HEK293 (cell line): Measurements from ENCODE around the gene MYO1B.
A peak's percentile ranks its signal among the peaks of the same experiment; 100 is the strongest.

Experiments
- CTCF ChIA-PET: fragments of 350-600 bp; formaldehyde crosslinking; extraction: SDS; loops from one replicate; lab custom pipeline; 2021; ENCODE audit warnings: antibody characterized with exemption; lab: Yijun Ruan, JAX
- POLR2A ChIA-PET: fragments of 300-600 bp; formaldehyde crosslinking; extraction: SDS; loops from one replicate; lab custom pipeline; 2020; ENCODE audit warnings: antibody characterized with exemption, inconsistent platforms; lab: Yijun Ruan, JAX
- H3K27ac ChIP-seq: fragments of 200-500 bp; sonication (Bioruptor generic); 2 replicates; pipeline ENCODE4 v1.5.1; 2014; ENCODE audit warnings: low read depth, low read length, control low read depth, inconsistent platforms; ENCODE audit errors: extremely low read depth
- H3K36me3 ChIP-seq, 2 experiments: fragments of 200-500 bp in 1 of 2; sonication (Bioruptor generic) in 1 of 2; 1 replicate in 1 of 2; 2 replicates in 1 of 2; pipeline ENCODE4 v1.5.1; 2014 to 2017; ENCODE audit warnings: inconsistent platforms in 2 of 2, low read length in 2 of 2; ENCODE audit not compliant: control insufficient read depth in 2 of 2, insufficient read depth in 1 of 2
- H3K4me1 ChIP-seq: fragments of 200-500 bp; sonication (Bioruptor generic); 2 replicates; pipeline ENCODE4 v1.5.1; 2014; ENCODE audit warnings: mild to moderate bottlenecking, low read length, inconsistent platforms; ENCODE audit not compliant: control insufficient read depth, insufficient read depth
- H3K4me3 ChIP-seq: 2 replicates; pipeline ENCODE4 v1.5.1; 2011; ENCODE audit warnings: low read depth, mild to moderate bottlenecking, control low read depth, low read length, moderate library complexity
- H3K9me3 ChIP-seq: fragments of 200-500 bp; sonication (Bioruptor generic); 2 replicates; pipeline ENCODE4 v1.5.1; 2014; ENCODE audit warnings: low read depth, low read length, inconsistent platforms; ENCODE audit not compliant: control insufficient read depth, insufficient read depth
- FEZF1 ChIP-seq: fragments of 450-650 bp; formaldehyde crosslinking; IDR thresholded peaks from 2 replicates; pipeline ENCODE4 v1.5.1; 2016; ENCODE audit warnings: missing biosample characterization, missing genetic modification characterization
- HOXA7 ChIP-seq: sonication (generic); formaldehyde crosslinking; IDR thresholded peaks from 2 replicates; pipeline ENCODE4 v1.8.1; 2022; ENCODE audit warnings: missing genetic modification reagents, borderline replicate concordance
- HOXD13 ChIP-seq: sonication (generic); formaldehyde crosslinking; IDR thresholded peaks from 2 replicates; pipeline ENCODE4 v1.8.0; 2022; ENCODE audit warnings: missing genetic modification reagents, borderline replicate concordance
- KLF9 ChIP-seq: fragments of 450-650 bp; formaldehyde crosslinking; IDR thresholded peaks from 2 replicates; pipeline ENCODE4 v1.5.1; 2016; ENCODE audit warnings: missing biosample characterization, missing genetic modification characterization, low read depth
- OSR2 ChIP-seq: fragments of 450-650 bp; formaldehyde crosslinking; IDR thresholded peaks from 2 replicates; pipeline ENCODE4 v1.5.1; 2016; ENCODE audit warnings: missing biosample characterization, missing genetic modification characterization
- SETDB1 ChIP-seq: IDR thresholded peaks from one replicate; pipeline ENCODE4 v1.6.1; 2017; ENCODE audit warnings: mild to moderate bottlenecking, low read length, moderate library complexity, mixed read lengths; ENCODE audit not compliant: insufficient read length
- SP7 ChIP-seq: fragments of 450-650 bp; formaldehyde crosslinking; IDR thresholded peaks from 2 replicates; pipeline ENCODE4 v1.5.1; 2016; ENCODE audit warnings: missing biosample characterization, missing genetic modification characterization
- YY1 ChIP-seq: fragments of 450-650 bp; formaldehyde crosslinking; IDR thresholded peaks from 2 replicates; pipeline ENCODE4 v1.5.1; 2018; ENCODE audit warnings: missing biosample characterization, missing genetic modification characterization
- ZBTB1 ChIP-seq: fragments of 450-650 bp; formaldehyde crosslinking; IDR thresholded peaks from 2 replicates; pipeline ENCODE4 v1.5.1; 2016; ENCODE audit warnings: missing biosample characterization, missing genetic modification characterization
- ZNF10 ChIP-seq: fragments of 450-650 bp; formaldehyde crosslinking; IDR thresholded peaks from 2 replicates; pipeline ENCODE4 v1.5.1; 2017; ENCODE audit warnings: missing biosample characterization, missing genetic modification characterization
- ZNF121 ChIP-seq: fragments of 450-650 bp; formaldehyde crosslinking; IDR thresholded peaks from 2 replicates; pipeline ENCODE4 v1.5.1; 2016; ENCODE audit warnings: missing biosample characterization, missing genetic modification characterization
- ZNF138 ChIP-seq: fragments of 450-650 bp; formaldehyde crosslinking; IDR thresholded peaks from 2 replicates; pipeline ENCODE4 v1.5.1; 2016; ENCODE audit warnings: missing biosample characterization, missing genetic modification characterization, borderline replicate concordance
- ZNF140 ChIP-seq: fragments of 450-650 bp; formaldehyde crosslinking; IDR thresholded peaks from 2 replicates; pipeline ENCODE4 v1.5.1; 2016; ENCODE audit warnings: missing biosample characterization, missing genetic modification characterization
- ZNF239 ChIP-seq: fragments of 450-650 bp; formaldehyde crosslinking; IDR thresholded peaks from 2 replicates; pipeline ENCODE4 v1.5.1; 2016; ENCODE audit warnings: missing biosample characterization, missing genetic modification characterization
- ZNF266 ChIP-seq: fragments of 450-650 bp; formaldehyde crosslinking; IDR thresholded peaks from 2 replicates; pipeline ENCODE4 v1.5.1; 2016; ENCODE audit warnings: missing biosample characterization, missing genetic modification characterization, low read depth
- ZNF335 ChIP-seq: fragments of 450-650 bp; formaldehyde crosslinking; conservative IDR thresholded peaks from 2 replicates; pipeline ENCODE4 v1.5.1; 2016; ENCODE audit warnings: missing biosample characterization, missing genetic modification characterization
- ZNF473 ChIP-seq: fragments of 450-650 bp; formaldehyde crosslinking; IDR thresholded peaks from 2 replicates; pipeline ENCODE4 v1.5.1; 2017; ENCODE audit warnings: missing biosample characterization, missing genetic modification characterization
- ZNF501 ChIP-seq: fragments of 450-650 bp; formaldehyde crosslinking; IDR thresholded peaks from 2 replicates; pipeline ENCODE4 v1.5.1; 2016; ENCODE audit warnings: missing biosample characterization, missing genetic modification characterization
- ZNF544 ChIP-seq: fragments of 450-650 bp; formaldehyde crosslinking; IDR thresholded peaks from 2 replicates; pipeline ENCODE4 v1.5.0; 2017; ENCODE audit warnings: missing biosample characterization, missing genetic modification characterization
- ZNF561 ChIP-seq: fragments of 450-650 bp; IDR thresholded peaks from 2 replicates; pipeline ENCODE4 v1.5.1; 2018; ENCODE audit warnings: missing biosample characterization, missing genetic modification characterization, borderline replicate concordance
- ZNF585B ChIP-seq: fragments of 450-650 bp; formaldehyde crosslinking; IDR thresholded peaks from 2 replicates; pipeline ENCODE4 v1.5.1; 2016; ENCODE audit warnings: missing biosample characterization, missing genetic modification characterization
- ZNF777 ChIP-seq: fragments of 450-650 bp; formaldehyde crosslinking; IDR thresholded peaks from 2 replicates; pipeline ENCODE4 v1.5.1; 2017; ENCODE audit warnings: missing biosample characterization, missing genetic modification characterization, borderline replicate concordance
- ZNF785 ChIP-seq: fragments of 450-650 bp; formaldehyde crosslinking; IDR thresholded peaks from 2 replicates; pipeline ENCODE4 v1.5.1; 2016; ENCODE audit warnings: missing biosample characterization, missing genetic modification characterization
- ZNF843 ChIP-seq: fragments of 450-650 bp; formaldehyde crosslinking; IDR thresholded peaks from 2 replicates; pipeline ENCODE4 v1.5.1; 2016; ENCODE audit warnings: missing biosample characterization, missing genetic modification characterization
- TF ChIP-seq, protein P1 (sequence below): fragments of 450-650 bp; formaldehyde crosslinking; IDR thresholded peaks from 2 replicates; pipeline ENCODE4 v1.5.1; 2017; ENCODE audit warnings: missing biosample characterization, missing genetic modification characterization
- TF ChIP-seq, protein P2 (sequence below): fragments of 450-650 bp; formaldehyde crosslinking; IDR thresholded peaks from 2 replicates; pipeline ENCODE4 v1.5.1; 2016; ENCODE audit warnings: missing biosample characterization, missing genetic modification characterization, low read depth
- TF ChIP-seq, protein P3 (sequence below): fragments of 450-650 bp; formaldehyde crosslinking; conservative IDR thresholded peaks from 2 replicates; pipeline ENCODE4 v1.5.1; 2016; ENCODE audit warnings: low read depth, missing biosample characterization, missing genetic modification characterization
- TF ChIP-seq, protein P4 (sequence below): fragments of 450-650 bp; formaldehyde crosslinking; IDR thresholded peaks from 2 replicates; pipeline ENCODE4 v1.5.1; 2016; ENCODE audit warnings: missing biosample characterization, missing genetic modification characterization
- TF ChIP-seq, protein P5 (sequence below): fragments of 450-650 bp; formaldehyde crosslinking; optimal IDR thresholded peaks from 2 replicates; pipeline ENCODE3; 2016; ENCODE audit warnings: missing biosample characterization, mild to moderate bottlenecking, missing genetic modification characterization

The MYO1B gene

DNA sequence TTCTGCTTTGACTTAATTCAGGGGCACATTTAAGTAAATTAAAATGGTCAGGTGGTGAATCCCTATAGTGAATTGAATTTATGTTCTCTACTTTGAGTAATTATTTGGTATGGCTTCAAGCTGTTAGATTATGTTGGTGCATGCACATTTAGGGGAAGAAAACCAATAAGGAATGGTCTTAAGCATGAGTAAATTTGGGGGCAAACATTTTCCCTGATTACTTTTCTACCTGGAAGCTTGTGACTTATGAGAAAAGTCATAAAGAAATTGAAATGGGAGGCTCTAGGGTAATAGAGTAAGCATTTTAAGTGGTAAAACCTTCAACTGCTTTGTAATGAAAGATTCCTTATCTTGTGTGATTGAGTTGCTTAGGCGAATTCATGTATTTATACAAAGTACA is 112.5 kb downstream of the MYO1B start (continued):
- TF ChIP-seq, protein P1, sequence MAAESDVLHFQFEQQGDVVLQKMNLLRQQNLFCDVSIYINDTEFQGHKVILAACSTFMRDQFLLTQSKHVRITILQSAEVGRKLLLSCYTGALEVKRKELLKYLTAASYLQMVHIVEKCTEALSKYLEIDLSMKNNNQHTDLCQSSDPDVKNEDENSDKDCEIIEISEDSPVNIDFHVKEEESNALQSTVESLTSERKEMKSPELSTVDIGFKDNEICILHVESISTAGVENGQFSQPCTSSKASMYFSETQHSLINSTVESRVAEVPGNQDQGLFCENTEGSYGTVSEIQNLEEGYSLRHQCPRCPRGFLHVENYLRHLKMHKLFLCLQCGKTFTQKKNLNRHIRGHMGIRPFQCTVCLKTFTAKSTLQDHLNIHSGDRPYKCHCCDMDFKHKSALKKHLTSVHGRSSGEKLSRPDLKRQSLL (tag by site-specific recombination): peak; percentile 36; the same call in 1 of the 2 replicates
- TF ChIP-seq ZNF335 (no peak), ZBTB1 (tag by site-specific recombination) (no peak), ZNF121 (tag by site-specific recombination) (no peak), ZNF777 (tag by site-specific recombination) (no peak), KLF9 (tag by site-specific recombination) (no peak), HOXD13 (CRISPR knock-in tag) (no peak), FEZF1 (tag by site-specific recombination) (peak; percentile 19; the same call in 1 of the 2 replicates), OSR2 (tag by site-specific recombination) (peak; percentile 53), ZNF501 (no peak), SETDB1 (no peak), ZNF843 (peak; percentile 71; the same call in 1 of the 2 replicates), ZNF239 (tag by site-specific recombination) (no peak), ZNF10 (tag by site-specific recombination) (peak; percentile 86)
- TF ChIP-seq, protein P2, sequence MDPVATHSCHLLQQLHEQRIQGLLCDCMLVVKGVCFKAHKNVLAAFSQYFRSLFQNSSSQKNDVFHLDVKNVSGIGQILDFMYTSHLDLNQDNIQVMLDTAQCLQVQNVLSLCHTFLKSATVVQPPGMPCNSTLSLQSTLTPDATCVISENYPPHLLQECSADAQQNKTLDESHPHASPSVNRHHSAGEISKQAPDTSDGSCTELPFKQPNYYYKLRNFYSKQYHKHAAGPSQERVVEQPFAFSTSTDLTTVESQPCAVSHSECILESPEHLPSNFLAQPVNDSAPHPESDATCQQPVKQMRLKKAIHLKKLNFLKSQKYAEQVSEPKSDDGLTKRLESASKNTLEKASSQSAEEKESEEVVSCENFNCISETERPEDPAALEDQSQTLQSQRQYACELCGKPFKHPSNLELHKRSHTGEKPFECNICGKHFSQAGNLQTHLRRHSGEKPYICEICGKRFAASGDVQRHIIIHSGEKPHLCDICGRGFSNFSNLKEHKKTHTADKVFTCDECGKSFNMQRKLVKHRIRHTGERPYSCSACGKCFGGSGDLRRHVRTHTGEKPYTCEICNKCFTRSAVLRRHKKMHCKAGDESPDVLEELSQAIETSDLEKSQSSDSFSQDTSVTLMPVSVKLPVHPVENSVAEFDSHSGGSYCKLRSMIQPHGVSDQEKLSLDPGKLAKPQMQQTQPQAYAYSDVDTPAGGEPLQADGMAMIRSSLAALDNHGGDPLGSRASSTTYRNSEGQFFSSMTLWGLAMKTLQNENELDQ (tag by site-specific recombination): no peak

DNA sequence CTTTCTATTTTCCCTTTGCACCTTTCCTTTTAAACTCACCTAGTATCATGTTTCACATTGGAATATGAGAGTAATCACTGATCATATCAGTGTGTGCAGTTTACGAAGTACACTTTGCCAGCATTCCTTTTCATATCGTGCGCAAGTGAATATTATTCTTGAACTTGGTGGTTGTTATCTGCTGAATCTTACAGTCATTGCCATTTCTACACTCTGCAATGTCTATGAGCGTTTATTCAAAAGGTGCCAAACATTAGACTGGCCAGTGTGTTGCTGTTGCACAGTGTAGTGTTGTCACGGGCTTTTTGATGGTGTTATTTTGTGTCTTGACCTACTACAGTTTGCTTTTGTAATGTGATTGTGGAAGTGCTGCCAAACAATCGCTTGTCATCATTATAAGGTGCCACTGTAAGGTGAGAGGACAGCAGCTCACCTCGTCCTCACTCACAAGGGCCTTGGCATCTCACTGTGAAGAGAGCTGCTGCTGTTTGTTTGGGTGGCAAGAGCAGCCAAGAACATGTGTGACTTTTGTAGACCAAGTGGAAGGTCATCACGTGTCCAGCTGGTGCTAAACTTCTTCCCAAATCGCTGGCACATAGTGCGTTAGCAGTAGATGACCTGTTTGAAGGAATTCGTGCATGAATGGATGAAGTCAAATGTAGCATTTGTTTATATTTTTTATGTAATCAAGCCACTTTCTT is 113.3 kb downstream of the MYO1B start:
- POLR2A ChIA-PET: no interaction called here
- CTCF ChIA-PET: interaction anchor here (2.5 kb wide), 1 partner anchor 140 kb away, joined by 6 read pairs; no protein-coding TSS in a partner anchor
- Histone ChIP-seq H3K36me3 (peaks cover 0 to 15% of the 10 kb centered on the region in 2 experiments; a peak in 1 of 3 replicates), H3K9me3 (no peaks in the 10 kb centered on the region), H3K27ac (no peak overlapping the region), H3K4me3 (no peak overlapping the region), H3K4me1 (peaks cover 13% of the 10 kb centered on the region)
- TF ChIP-seq ZNF266 (tag by site-specific recombination) (no peak), SETDB1 (no peak), SP7 (tag by site-specific recombination) (no peak), HOXA7 (no peak), ZNF585B (no peak), ZNF561 (tag by site-specific recombination) (no peak), ZNF140 (no peak), YY1 (tag by site-specific recombination) (no peak), ZNF785 (no peak), ZNF473 (tag by site-specific recombination) (no peak), ZNF138 (tag by site-specific recombination) (no peak), ZNF544 (tag by site-specific recombination) (no peak)
- TF ChIP-seq, protein P3, sequence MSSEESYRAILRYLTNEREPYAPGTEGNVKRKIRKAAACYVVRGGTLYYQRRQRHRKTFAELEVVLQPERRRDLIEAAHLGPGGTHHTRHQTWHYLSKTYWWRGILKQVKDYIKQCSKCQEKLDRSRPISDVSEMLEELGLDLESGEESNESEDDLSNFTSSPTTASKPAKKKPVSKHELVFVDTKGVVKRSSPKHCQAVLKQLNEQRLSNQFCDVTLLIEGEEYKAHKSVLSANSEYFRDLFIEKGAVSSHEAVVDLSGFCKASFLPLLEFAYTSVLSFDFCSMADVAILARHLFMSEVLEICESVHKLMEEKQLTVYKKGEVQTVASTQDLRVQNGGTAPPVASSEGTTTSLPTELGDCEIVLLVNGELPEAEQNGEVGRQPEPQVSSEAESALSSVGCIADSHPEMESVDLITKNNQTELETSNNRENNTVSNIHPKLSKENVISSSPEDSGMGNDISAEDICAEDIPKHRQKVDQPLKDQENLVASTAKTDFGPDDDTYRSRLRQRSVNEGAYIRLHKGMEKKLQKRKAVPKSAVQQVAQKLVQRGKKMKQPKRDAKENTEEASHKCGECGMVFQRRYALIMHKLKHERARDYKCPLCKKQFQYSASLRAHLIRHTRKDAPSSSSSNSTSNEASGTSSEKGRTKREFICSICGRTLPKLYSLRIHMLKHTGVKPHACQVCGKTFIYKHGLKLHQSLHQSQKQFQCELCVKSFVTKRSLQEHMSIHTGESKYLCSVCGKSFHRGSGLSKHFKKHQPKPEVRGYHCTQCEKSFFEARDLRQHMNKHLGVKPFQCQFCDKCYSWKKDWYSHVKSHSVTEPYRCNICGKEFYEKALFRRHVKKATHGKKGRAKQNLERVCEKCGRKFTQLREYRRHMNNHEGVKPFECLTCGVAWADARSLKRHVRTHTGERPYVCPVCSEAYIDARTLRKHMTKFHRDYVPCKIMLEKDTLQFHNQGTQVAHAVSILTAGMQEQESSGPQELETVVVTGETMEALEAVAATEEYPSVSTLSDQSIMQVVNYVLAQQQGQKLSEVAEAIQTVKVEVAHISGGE (tag by site-specific recombination): no peak
- TF ChIP-seq, protein P4, sequence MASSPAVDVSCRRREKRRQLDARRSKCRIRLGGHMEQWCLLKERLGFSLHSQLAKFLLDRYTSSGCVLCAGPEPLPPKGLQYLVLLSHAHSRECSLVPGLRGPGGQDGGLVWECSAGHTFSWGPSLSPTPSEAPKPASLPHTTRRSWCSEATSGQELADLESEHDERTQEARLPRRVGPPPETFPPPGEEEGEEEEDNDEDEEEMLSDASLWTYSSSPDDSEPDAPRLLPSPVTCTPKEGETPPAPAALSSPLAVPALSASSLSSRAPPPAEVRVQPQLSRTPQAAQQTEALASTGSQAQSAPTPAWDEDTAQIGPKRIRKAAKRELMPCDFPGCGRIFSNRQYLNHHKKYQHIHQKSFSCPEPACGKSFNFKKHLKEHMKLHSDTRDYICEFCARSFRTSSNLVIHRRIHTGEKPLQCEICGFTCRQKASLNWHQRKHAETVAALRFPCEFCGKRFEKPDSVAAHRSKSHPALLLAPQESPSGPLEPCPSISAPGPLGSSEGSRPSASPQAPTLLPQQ (tag by site-specific recombination): no peak
- TF ChIP-seq, protein P5, sequence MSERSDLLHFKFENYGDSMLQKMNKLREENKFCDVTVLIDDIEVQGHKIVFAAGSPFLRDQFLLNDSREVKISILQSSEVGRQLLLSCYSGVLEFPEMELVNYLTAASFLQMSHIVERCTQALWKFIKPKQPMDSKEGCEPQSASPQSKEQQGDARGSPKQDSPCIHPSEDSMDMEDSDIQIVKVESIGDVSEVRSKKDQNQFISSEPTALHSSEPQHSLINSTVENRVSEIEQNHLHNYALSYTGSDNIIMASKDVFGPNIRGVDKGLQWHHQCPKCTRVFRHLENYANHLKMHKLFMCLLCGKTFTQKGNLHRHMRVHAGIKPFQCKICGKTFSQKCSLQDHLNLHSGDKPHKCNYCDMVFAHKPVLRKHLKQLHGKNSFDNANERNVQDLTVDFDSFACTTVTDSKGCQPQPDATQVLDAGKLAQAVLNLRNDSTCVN (tag by site-specific recombination): no peak
